SH-SY5Y (cell line): ENCODE measurements around the gene NDST4.

Experiments used
- GATA2 ChIP-seq: IDR thresholded peaks from 2 replicates; pipeline ENCODE4 v1.6.1; 2011; ENCODE audit warnings: mild to moderate bottlenecking, low read depth, low read length
- GATA3 ChIP-seq: IDR thresholded peaks from 2 replicates; pipeline ENCODE4 v1.6.1; 2011; ENCODE audit warnings: low read depth, mild to moderate bottlenecking, low read length, moderate library complexity

Gene NDST4

GRCh38 chr4:115108850-115109249 lies 4.6 kb downstream of the NDST4 start:
- no peak for TF ChIP-seq GATA2
- no peak for TF ChIP-seq GATA3

GRCh38 chr4:115107411-115107810 lies 6.0 kb downstream of the NDST4 start:
- TF ChIP-seq GATA3, result no peak
- TF ChIP-seq GATA2, result no peak

- TF ChIP-seq GATA3, result no peak
- TF ChIP-seq GATA2, result no peak
These were observed 11.7 kb downstream of the NDST4 start for GRCh38 chr4:115101675-115102074.

- TF ChIP-seq GATA3 (no peak), GATA2 (no peak)
These were observed 22.8 kb downstream of the NDST4 start for GRCh38 chr4:115090483-115091075.

GRCh38 chr4:115082633-115083032 lies 30.8 kb downstream of the NDST4 start:
- no peak for TF ChIP-seq GATA3
- TF ChIP-seq GATA2, result no peak

- no peak for TF ChIP-seq GATA3
These were observed 36.7 kb downstream of the NDST4 start for GRCh38 chr4:115076691-115077090.

GRCh38 chr4:115058533-115058932 lies 54.9 kb downstream of the NDST4 start:
- TF ChIP-seq GATA3, result no peak
- no peak for TF ChIP-seq GATA2

GRCh38 chr4:115054836-115055235 lies 58.6 kb downstream of the NDST4 start:
- TF ChIP-seq GATA3 (no peak), GATA2 (no peak)

- TF ChIP-seq GATA2 (no peak), GATA3 (no peak)
These were observed 60.1 kb downstream of the NDST4 start for GRCh38 chr4:115053313-115053712.

GRCh38 chr4:115042496-115042895 lies 70.9 kb downstream of the NDST4 start:
- TF ChIP-seq GATA3 (no peak), GATA2 (no peak)

- no peak for TF ChIP-seq GATA2
- no peak for TF ChIP-seq GATA3
These were observed 83.1 kb downstream of the NDST4 start for GRCh38 chr4:115030281-115030680.

- TF ChIP-seq GATA3 (no peak), GATA2 (no peak)
These were observed 84.6 kb downstream of the NDST4 start for GRCh38 chr4:115028682-115029410.

GRCh38 chr4:114999880-115000279 lies 113.5 kb downstream of the NDST4 start:
- TF ChIP-seq GATA2 (no peak), GATA3 (no peak)

- TF ChIP-seq GATA2 (no peak), GATA3 (no peak)
These were observed 115.1 kb downstream of the NDST4 start for GRCh38 chr4:114998316-114998715.

- TF ChIP-seq GATA2, result no peak
- no peak for TF ChIP-seq GATA3
These were observed 115.7 kb downstream of the NDST4 start for GRCh38 chr4:114997576-114998247.
